OCI-LY3 (cell line): Measurements from ENCODE around the gene ZNF444.

Source experiments
- H2AFZ ChIP-seq: fragments of 200-600, 300-600 bp; shearing (Covaris generic); 2 replicates; pipeline ENCODE4 v1.6.0; 2014; ENCODE audit warnings: antibody characterized with exemption, low read depth, low read length
- H3K27ac ChIP-seq: fragments of 200-600, 300-600 bp; sonication (generic); 2 replicates; pipeline ENCODE4 v1.5.1; 2014; ENCODE audit warnings: mild to moderate bottlenecking, low read length, moderate library complexity, mixed read lengths
- H3K27me3 ChIP-seq: fragments of 200-600, 300-600 bp; sonication (generic); 2 replicates; pipeline ENCODE4 v1.6.1; 2014; ENCODE audit warnings: low read depth, low read length, mixed read lengths
- H3K36me3 ChIP-seq: fragments of 200-600, 300-600 bp; sonication (generic); replicated peaks from 2 replicates; pipeline ENCODE3; 2014; ENCODE audit warnings: low read depth, low read length, mixed read lengths
- H3K4me1 ChIP-seq: fragments of 300-600, 200-600 bp; sonication (generic); 2 replicates; pipeline ENCODE4 v1.6.1; 2014; ENCODE audit warnings: low read length, mixed read lengths
- H3K4me2 ChIP-seq: fragments of 200-600, 300-600 bp; sonication (generic); 2 replicates; pipeline ENCODE4 v1.6.1; 2014; ENCODE audit warnings: low read length, mixed read lengths
- H3K4me3 ChIP-seq: fragments of 300-600, 200-600 bp; sonication (generic); 2 replicates; pipeline ENCODE4 v1.5.1; 2014; ENCODE audit warnings: antibody characterized with exemption, mild to moderate bottlenecking, low read length, moderate library complexity
- H3K79me2 ChIP-seq: fragments of 300-600, 200-600 bp; shearing (Covaris generic); 2 replicates; pipeline ENCODE4 v1.6.1; 2014; ENCODE audit warnings: mild to moderate bottlenecking, low read length, mixed read lengths
- H3K9ac ChIP-seq: fragments of 300-600, 200-600 bp; shearing (Covaris generic); 2 replicates; pipeline ENCODE4 v1.6.0; 2014; ENCODE audit warnings: mild to moderate bottlenecking, low read length, moderate library complexity
- H3K9me3 ChIP-seq: fragments of 200-600, 300-600 bp; shearing (Covaris generic); 2 replicates; pipeline ENCODE4 v1.6.1; 2014; ENCODE audit warnings: low read length, mixed read lengths; ENCODE audit not compliant: insufficient read depth
- H4K20me1 ChIP-seq: fragments of 200-600, 300-600 bp; sonication (generic); 2 replicates; pipeline ENCODE4 v1.6.1; 2016; ENCODE audit warnings: low read length, mixed read lengths; ENCODE audit not compliant: insufficient read depth
- EZH2phosphoT487 ChIP-seq: fragments of 200-600 bp; shearing (Covaris generic); IDR thresholded peaks from 2 replicates; pipeline ENCODE4 v1.6.1; 2018; ENCODE audit warnings: antibody characterized with exemption, mixed run types, low read depth
- TF ChIP-seq, protein P1 (sequence below): fragments of 200-600, 300-600 bp; sonication (generic); IDR thresholded peaks from 2 replicates; pipeline ENCODE4 v1.5.1; 2014; ENCODE audit warnings: antibody characterized with exemption, low read length, low read depth

Gene ZNF444

DNA sequence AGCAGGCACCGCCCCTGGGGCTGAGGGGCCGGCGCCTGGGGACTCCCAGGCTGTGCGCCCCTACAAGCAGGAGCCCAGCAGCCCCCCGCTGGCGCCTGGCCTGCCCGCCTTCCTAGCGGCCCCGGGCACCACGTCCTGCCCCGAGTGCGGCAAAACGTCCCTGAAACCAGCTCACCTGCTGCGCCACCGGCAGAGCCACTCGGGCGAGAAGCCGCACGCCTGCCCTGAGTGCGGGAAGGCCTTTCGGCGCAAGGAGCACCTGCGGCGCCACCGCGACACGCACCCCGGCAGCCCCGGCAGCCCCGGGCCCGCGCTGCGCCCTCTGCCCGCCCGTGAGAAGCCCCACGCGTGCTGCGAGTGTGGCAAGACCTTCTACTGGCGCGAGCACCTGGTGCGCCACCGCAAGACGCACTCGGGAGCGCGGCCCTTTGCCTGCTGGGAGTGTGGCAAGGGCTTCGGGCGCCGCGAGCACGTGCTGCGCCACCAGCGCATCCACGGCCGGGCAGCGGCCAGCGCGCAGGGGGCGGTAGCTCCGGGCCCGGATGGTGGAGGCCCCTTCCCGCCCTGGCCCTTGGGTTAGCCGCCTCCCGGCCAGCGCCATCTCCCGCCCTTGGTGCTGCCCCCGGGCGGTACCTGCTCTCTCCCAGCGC is 18.7 kb downstream of the ZNF444 start:
- peaks cover 65% of the 10 kb centered on the region for H3K36me3 ChIP-seq
- H3K4me2 ChIP-seq = no peak overlapping the region
- H3K79me2 ChIP-seq = no peaks in the 10 kb centered on the region
- H3K27ac ChIP-seq = no peak overlapping the region
- no peaks in the 10 kb centered on the region for H3K27me3 ChIP-seq
- H3K9ac ChIP-seq = no peak overlapping the region
- H3K4me3 ChIP-seq = no peak overlapping the region
- H3K9me3 ChIP-seq = no peaks in the 10 kb centered on the region
- no peaks in the 10 kb centered on the region for H4K20me1 ChIP-seq
- TF ChIP-seq, protein P1, sequence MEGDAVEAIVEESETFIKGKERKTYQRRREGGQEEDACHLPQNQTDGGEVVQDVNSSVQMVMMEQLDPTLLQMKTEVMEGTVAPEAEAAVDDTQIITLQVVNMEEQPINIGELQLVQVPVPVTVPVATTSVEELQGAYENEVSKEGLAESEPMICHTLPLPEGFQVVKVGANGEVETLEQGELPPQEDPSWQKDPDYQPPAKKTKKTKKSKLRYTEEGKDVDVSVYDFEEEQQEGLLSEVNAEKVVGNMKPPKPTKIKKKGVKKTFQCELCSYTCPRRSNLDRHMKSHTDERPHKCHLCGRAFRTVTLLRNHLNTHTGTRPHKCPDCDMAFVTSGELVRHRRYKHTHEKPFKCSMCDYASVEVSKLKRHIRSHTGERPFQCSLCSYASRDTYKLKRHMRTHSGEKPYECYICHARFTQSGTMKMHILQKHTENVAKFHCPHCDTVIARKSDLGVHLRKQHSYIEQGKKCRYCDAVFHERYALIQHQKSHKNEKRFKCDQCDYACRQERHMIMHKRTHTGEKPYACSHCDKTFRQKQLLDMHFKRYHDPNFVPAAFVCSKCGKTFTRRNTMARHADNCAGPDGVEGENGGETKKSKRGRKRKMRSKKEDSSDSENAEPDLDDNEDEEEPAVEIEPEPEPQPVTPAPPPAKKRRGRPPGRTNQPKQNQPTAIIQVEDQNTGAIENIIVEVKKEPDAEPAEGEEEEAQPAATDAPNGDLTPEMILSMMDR = no peak
- TF ChIP-seq EZH2phosphoT487 = no peak
- H3K4me1 ChIP-seq = peaks cover 5% of the 10 kb centered on the region; the same call in 1 of the 2 replicates
- H2AFZ ChIP-seq = no peak overlapping the region

GRCh38 chr19:56161534-56161933 is 20.4 kb downstream of the ZNF444 start:
- H3K9ac ChIP-seq = no peak overlapping the region
- peaks cover 49% of the 10 kb centered on the region for H3K36me3 ChIP-seq
- no peak overlapping the region for H3K27ac ChIP-seq
- TF ChIP-seq, protein P1 = no peak
- no peak for TF ChIP-seq EZH2phosphoT487
- H3K4me1 ChIP-seq = peaks cover 5% of the 10 kb centered on the region; the same call in 1 of the 2 replicates
- no peaks in the 10 kb centered on the region for H3K79me2 ChIP-seq
- H3K4me3 ChIP-seq = no peak overlapping the region
- H3K27me3 ChIP-seq = no peaks in the 10 kb centered on the region
- H4K20me1 ChIP-seq = no peaks in the 10 kb centered on the region
- no peaks in the 10 kb centered on the region for H3K9me3 ChIP-seq
- H3K4me2 ChIP-seq = no peak overlapping the region
- no peak overlapping the region for H2AFZ ChIP-seq

DNA sequence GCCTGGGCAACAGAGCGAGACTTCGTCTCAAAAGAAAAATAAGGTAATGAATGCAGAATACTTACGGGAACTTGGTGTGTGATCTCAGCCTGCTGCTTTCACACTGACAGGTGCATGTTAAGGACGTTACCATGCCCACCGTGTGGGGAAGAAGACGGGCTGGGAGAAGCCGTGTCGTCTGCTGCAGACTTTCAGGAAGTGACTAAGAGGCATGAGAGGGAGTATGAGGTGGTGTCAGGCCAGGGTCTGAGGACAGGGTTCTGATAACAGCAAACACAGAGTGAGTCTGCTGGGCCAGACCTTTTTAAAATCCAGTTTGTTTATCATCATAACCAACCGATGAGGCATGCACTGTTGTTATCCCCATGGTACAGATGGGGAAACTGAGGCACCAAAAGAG is 21.2 kb downstream of the ZNF444 start:
- H3K4me1 ChIP-seq = peaks cover 5% of the 10 kb centered on the region; the same call in 1 of the 2 replicates
- no peak overlapping the region for H3K27ac ChIP-seq
- no peaks in the 10 kb centered on the region for H3K79me2 ChIP-seq
- no peak overlapping the region for H3K4me3 ChIP-seq
- H3K9me3 ChIP-seq = no peaks in the 10 kb centered on the region
- H3K27me3 ChIP-seq = no peaks in the 10 kb centered on the region
- no peak overlapping the region for H2AFZ ChIP-seq
- peaks cover 43% of the 10 kb centered on the region for H3K36me3 ChIP-seq
- TF ChIP-seq, protein P1 = no peak
- no peak for TF ChIP-seq EZH2phosphoT487
- H4K20me1 ChIP-seq = no peaks in the 10 kb centered on the region
- H3K9ac ChIP-seq = no peak overlapping the region
- no peak overlapping the region for H3K4me2 ChIP-seq

- no peak overlapping the region for H3K9ac ChIP-seq
- no peaks in the 10 kb centered on the region for H3K9me3 ChIP-seq
- H3K36me3 ChIP-seq = peaks cover 36% of the 10 kb centered on the region
- H3K79me2 ChIP-seq = no peaks in the 10 kb centered on the region
- peaks cover 5% of the 10 kb centered on the region; the same call in 1 of the 2 replicates for H3K4me1 ChIP-seq
- H4K20me1 ChIP-seq = no peaks in the 10 kb centered on the region
- no peak for TF ChIP-seq EZH2phosphoT487
- TF ChIP-seq, protein P1 = no peak
- H3K27me3 ChIP-seq = no peaks in the 10 kb centered on the region
- no peak overlapping the region for H3K4me2 ChIP-seq
- H3K4me3 ChIP-seq = no peak overlapping the region
- no peak overlapping the region for H3K27ac ChIP-seq
- no peak overlapping the region for H2AFZ ChIP-seq
Measured at GRCh38 chr19:56163097-56163496, 22.0 kb downstream of the ZNF444 start.
